ENCODE measurements around the gene PDLIM4. TPM values are rescaled to one million over a fixed set of nuclear protein-coding genes. Genes with fewer than 3 reads are reported as not detected.

PDLIM4 gene
- total RNA-seq, 1 donor from 2014 or later, result 20.6 TPM

DNA sequence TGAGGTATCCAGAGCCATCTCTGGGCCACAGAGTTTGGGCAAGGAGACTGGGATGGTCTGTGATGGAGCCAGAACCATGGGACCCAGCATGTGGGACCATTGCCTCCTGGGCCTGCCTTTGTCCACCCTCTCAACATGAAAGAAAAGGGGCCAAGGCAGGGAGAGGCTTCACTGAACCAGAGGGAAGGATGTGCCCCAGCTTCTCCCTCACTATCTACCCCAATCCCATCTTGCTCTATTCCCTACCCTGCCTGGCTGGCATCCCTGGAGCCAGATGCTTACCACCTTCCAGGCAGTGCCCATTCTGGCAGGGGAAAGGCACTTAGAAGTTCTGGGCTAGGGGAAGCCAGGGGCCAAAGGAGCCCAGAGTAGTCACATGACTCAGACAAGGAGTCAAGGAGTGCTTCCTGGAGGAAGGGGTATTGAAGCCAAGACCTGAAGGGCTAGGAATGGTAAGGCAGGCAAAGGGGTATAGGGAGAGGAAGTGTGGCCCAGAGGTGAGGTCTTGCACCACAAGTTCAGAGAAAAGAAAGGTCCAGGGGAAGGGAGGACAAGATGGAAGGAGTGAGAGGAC, 9.8 kb downstream of the PDLIM4 start:
- DNase-seq, result no peak

DNA sequence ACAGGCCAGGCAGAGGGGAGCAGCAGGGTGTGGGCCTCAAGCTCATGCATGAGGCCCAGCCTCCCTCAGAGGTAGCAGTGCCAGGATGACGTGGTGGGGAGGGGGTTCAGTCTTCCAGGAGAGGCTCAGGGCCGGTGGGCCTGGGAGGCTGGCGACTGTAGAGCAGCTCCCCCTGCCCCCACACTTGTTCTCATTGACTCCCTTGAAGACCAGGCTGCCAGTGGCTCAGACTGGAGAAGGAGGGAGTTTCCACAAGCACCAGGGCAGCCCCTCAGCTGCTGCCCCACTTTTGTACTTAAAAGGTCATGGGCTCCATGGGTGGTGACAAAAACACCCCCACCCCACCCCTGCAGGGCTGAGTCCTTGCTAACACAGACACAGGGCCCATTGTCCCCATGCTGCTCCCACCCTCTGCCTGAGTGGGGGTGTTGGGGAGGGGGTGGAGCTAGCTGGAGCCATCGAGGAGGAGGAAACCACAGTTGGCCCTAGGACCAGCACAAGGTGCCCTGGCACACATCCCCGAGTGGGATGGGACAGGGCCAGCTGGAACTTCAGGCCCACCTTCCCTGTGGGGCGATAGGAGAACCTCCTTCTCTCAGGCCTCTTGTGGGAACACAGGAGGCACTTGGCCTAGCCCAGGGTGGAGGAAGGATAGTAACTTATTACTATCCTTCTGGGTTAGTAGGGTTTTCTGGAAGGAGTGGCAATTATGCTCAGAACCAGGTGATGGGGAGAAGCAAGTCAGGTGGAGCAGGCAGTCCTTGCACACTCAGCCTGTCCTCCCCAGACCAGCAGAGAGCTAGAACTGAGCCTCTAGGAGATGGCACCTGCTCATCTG, 10.7 kb downstream of the PDLIM4 start:
- DNase-seq, result no peak

DNA sequence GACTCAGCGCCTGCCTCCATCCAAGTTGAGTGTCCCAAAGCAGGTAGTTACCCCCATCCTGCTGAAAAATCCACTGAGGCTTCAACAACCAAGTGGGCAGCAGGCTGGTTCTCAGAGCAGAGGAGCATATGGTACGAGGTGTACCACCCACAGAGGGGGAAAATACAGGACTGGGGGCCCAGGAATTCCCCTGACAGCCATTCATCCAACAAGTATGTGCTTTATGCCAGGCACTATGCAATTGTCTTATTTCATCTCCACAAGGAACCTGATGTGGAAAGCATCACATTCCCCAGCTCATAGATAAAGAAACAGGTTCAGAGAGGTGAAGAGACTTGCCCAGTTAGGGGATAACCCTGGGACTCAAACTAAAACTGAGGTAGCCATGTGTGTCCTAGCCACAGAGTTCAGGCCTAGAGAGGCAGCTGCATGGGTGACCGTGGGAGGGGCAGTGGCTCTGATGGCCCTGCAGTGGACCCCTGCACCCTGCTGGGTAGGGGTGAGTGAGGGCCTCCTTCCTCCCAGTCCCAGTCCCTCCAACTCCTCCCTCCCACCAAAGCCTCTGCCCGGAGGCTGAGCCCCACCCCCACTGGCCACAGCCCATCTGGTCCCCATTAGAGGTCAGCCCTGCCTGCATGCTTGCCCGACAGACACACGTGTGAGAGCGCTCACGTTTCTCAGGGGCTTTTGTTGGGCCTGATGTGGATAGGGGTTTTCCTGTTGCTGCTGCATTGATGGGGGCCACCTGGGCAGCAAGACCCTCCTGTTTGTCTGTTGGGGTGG, 11.5 kb downstream of the PDLIM4 start:
- DNase-seq, result no peak

DNA sequence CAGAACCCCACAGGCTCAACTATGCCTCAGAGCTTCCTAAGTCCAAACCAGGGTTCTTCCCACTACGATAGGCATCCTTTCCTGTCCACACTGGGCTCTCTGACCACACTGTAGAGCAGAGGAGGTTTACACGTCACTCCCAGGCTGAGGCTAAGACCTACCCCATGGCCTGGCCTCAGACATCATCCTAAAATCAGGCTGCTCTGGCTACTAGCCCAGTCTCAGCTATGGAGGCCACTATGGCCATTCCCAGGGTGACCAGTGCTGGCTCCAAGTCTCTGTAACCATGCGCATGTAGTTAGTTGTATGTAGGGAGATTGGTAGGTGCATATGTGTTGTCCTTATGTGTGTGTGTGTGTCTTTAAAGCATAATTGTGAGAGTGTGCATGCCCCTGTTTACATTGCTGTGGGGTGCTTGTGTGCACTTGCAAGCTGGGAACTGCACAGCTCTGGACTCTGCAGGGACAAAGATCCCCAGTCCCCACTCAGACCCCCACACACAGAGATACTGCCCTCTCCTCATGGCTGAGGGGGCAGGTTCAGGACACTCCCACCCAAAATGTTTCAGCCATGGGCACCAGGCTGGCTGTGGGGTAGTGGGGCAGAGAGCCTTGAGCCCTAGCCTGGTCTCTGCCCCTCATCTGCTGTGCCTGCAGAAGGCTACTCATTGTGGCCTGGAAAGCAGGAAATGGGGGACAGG, 12.3 kb downstream of the PDLIM4 start:
- DNase-seq, result no peak

DNA sequence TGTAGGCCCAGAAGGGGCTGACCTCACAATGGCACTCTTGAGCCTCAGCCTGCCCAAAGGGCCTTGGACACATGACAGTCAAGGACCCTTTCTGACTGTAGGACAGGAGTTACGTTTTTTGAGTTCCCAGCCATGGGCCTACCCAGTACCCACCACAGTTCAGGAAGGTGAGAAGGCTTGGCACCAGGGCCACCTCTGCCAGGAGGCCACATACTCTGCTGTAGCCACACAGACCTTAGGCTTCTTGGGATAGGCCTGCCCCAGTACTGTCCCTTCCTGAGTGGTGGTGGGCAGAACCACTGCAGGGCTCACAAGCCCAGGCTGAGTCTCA, 12.8 kb downstream of the PDLIM4 start:
- DNase-seq, result no peak

DNA sequence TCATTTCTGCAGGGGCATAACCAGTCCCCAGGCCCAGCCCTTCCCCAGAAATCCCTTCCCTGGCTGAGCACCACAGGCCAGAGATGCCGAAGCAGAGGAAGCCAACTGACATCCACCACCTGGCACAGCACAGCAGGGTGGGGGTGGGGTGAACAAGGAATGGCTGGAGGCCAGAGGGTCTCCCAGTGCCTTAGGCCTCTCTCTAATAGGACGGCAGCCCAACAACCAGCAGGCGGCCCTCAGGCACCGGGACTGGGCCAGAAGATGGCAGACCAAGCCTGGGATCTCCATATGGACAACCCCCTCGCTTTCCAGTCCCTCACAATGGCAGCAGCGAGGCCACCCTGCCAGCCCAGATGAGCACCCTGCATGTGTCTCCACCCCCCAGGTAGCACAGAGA, 13.2 kb downstream of the PDLIM4 start:
- no peak for DNase-seq

DNA sequence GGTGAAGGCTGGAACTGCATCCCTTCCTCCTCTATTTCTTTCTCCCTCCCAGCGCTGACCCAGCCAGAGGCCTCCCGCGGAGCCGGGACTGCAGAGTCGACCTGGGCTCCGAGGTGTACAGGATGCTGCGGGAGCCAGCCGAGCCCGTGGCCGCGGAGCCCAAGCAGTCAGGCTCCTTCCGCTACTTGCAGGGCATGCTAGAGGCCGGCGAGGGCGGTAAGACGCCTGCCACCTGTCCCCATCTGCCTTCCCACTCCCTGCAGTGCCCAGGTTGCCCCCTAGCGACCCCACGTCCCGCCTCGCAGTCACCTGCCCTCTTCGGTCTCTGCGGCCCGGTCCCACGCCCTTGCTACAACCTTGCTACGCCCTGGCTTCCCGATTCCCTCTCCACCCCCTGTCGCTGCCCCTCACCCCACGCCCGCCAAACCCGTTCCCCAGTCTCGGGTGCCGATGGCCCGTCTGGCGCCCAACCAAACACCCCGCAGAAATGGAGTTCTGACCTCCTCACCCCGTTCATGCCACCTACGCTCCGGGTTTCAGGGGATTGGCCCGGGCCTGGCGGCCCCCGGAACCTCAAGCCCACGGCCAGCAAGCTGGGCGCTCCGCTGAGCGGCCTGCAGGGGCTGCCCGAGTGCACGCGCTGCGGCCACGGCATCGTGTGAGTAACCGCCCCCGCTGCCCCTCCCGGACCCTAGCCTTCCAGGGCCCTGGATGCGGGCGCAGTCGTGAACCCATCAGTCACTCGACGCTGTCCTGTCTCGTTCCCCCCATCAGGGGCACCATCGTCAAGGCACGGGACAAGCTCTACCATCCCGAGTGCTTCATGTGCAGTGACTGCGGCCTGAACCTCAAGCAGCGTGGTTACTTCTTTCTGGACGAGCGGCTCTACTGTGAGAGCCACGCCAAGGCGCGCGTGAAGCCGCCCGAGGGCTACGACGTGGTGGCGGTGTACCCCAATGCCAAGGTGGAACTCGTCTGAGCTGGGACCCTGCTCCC, 14.1 kb downstream of the PDLIM4 start:
- no peak for DNase-seq

DNA sequence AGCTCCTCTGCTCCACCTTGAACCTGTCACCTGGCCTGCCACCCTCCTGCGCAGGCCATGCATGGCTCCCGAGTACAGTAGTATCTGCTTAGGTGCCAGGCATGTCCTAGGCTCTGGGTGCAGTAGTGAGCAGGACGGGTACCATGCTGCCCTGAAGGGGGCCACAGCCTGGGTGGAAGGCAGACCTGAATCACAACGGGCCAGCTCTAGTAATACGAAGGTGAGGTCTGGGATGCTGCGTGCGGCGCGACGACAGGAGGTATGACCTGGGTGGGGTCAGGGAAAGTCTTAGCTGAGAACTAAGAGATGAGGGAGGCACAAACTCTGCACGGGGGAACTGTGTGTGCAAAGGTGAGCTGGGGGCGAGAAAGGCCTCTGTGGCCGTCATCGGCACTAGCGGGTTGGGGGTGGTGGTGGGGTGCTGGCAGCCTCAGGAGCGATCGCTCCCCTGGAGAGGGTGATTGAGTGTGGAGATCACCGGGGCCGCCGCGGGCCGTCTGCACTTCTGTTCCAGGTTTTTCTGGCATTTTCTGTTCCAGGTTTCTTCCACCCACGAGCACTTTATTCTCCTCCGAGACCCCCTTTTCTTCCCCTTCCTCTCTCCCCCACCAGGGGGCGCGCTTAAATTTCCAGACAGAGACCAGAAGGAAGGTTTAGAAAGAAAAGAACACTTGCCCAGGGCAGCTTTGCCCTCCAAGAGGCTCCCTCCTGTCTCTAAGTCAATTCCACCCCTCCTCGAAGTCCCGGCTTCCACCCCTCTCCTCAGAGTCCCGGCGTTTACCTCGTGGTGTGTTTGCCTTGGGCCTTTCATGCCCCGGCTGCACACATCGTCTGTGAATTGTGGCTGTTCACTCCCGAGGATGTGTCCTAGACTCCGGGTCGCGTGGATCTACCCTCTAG, 15.1 kb downstream of the PDLIM4 start:
- no peak for DNase-seq

DNA sequence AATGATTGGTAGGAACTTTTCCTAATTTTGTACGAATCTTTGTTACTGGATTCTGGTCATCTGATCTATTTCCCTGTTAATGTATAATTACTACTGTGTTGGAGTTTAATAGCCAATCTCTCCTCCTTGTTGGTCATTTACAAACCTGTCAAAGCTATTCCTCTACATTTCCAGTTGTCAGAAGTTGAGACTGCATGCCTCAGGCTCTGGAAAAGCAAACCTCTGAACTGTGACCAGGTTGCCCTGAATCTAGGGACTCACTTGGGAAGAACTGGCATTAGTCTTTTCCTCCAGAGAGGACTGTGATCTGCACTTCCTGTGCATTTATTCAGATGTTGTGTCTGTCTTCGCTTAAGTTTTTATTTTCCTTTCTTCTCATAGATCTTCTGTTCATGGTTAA, 16.1 kb downstream of the PDLIM4 start:
- DNase-seq, result no peak

DNA sequence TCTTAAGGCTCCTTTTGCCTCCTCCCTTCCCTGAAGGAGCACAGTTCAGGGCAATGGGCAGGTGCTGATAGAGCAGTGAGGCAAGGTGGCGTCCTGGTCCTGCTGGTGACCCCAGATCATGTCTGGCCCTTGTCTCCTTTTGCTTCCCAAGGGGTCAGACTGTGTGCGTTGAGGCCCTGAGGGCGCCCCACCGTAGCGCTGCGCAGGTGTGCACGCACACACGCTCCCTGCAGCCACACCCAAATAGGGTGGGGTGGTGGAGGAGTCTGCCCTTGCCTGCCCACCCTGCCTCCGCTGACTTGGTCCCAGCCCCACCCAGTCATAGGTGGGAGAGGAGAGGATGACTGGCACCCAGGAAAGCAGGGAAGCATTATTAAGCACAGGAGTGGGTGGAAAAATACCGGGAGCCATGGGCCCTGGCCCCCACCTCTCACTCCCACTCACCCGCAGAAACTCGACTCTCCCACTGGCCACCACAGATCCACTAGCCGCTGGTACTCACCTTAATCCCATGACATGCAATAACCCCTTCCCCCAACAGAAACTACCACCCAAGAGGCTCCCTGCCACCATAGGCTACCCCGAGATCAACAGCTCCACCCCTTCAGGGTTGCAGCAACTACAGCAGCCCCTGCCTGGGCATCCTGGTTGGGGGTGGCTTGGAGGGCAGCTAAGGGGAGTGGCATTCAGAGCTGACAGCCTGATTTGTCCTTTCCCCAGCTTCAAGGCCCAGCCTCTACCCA, 16.7 kb downstream of the PDLIM4 start:
- DNase-seq, result no peak

DNA sequence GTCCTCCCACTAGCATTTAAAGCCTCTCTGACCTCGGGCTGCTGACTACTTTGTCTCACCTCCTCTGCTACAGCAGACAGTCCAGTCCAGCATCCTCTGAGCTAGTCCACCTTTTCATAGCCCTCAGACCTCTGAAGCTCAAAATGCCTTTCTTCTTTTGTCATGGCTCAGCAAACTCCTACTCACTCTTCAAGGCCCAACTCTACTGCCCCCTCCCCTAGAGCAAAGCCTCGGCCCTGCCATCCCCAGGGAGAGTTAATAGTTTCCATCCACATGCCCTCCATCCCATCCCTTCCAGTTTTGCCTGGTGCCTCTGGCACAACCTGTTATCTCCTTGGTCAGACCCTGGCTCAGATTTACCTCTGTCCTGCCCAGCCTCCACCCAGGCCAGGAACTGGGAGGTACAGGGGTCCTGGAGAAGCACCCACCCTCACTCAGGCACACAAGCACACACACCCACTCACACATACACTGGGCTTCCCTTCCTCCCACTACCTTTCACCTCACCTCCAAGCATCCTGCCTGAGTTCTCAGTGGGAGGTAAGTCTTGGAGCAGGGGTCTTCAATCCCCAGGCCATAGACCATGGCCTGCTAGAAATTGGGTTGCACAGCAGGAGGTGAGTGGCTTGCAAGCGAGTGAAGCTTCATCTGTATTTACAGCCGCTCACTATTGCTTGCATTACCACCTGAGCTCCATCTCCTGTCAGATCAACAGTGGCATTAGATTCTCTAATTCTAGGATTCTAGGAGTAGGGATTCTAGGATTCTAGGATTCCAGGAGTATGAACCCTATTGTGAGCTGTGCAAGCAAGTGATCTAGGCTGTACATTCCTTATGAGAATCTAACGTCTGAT, 18.1 kb downstream of the PDLIM4 start:
- no peak for DNase-seq

DNA sequence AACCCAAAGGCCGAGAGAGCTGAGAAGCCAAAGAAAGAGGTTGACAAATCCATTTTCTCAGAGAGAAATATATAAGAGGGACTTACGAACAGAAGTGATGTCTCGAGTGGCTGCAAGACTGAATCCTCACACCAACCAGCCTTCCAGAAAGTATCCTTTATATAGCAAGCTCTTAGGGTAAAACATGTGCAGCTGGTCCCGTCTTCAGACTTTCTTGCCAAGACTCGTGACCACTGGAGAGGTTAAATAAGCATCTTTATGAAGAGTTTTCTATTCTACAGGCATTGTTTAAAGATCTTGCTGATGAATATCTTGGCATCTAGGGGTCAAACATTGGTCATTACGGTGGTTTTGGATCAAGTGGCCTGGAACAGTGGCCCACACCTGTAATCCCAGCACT, 19.8 kb downstream of the PDLIM4 start:
- DNase-seq, result no peak

DNA sequence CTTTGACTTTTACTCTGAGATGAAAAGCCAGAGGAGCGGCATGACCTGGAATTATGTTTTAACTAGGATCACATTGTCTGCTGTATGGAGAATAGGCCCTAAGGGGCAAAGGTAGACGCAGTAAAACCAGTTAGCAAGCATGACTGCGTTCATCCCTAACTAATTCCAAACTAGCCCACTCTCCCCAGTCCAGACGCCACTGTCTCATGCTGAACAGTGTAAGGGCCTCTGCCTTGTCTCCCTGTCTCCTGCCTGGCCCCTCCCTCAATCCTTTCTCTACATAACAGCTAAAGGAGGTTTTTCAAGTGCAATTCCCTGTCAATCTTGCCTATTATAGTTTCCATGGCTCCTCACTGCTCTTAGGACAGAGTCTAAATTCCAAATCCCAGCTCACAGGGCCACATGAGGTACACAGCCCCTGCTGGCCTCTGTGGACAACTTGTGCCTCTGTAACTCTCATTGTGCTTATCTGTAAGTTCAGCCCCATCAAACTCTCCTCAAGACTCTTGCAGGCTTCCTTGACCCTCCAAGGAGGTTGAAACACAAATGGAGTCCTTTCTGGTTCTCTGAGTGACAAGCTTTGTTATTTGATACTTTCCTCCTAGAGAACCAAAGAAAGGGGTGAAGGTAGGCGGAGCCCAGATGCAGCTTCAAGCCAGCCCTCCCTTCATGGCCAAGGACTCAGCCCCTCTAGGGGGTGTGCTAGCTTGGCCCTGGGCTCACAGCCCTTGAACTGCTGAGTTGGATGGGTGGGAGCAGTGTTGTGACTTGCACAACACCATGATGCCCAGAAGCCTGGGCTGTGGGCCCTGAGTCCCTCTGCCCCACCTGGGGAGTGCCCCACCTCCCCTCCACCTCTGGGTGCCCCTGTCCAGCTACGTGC, 20.7 kb downstream of the PDLIM4 start:
- no peak for DNase-seq

DNA sequence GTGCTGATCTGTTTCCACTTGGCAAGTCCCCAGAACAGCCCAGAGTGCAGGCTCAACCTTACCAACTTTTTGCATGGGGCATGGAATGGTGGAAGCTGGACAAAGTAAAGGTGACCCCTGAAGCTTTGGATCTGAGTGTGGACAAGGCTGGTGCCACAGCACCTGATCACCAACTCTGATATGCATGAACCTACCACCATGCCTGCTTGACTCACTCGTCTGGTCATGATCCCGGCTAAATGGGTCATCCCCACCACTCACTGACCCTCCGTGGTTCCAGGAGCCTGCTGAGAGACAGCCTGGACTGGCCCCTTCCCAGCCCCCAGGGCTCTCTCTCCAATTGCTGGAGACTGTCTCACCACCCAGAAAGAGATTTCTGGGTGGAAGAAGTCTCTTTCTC, 22.3 kb downstream of the PDLIM4 start:
- no peak for DNase-seq

DNA sequence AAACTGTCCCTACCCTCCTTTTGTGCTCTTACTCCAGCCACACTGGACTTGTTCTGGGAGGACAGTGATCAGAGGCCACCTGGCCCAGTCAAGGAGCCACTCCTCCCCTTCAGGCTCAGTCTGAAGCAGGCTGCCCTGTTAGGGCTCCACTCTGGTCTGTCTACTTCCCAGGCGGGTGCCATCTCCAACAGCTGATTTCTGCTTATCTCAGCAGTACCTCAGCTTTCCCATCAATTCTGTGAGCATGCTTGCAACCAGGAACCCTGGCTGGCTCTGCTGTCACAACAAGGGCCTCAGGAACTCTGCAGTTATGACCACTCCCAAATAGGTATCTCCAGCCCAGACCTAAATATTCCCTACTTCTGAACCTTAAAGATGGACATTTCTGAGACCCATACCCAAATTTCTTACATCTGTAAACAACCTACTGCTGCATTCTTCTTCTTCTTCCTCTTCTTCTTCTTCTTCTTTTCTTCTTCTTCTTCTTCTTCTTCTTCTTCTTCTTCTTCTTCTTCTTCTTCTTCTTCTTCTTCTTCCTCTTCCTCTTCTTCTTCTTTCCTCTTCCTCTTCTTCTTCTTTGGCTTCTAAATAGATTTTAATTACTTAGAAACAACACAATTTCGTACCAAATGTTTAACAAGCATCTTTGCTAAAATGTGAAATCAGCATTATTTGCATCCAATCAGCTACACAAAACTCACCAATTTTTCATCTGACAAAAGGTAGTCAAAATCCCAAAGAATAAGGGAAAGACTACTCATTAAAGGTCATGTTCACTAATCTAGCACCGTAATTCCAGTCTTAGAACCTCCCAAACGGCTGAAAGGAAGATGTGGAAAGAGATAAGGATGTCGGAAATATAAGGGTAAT, 23.1 kb downstream of the PDLIM4 start:
- DNase-seq, result no peak

DNA sequence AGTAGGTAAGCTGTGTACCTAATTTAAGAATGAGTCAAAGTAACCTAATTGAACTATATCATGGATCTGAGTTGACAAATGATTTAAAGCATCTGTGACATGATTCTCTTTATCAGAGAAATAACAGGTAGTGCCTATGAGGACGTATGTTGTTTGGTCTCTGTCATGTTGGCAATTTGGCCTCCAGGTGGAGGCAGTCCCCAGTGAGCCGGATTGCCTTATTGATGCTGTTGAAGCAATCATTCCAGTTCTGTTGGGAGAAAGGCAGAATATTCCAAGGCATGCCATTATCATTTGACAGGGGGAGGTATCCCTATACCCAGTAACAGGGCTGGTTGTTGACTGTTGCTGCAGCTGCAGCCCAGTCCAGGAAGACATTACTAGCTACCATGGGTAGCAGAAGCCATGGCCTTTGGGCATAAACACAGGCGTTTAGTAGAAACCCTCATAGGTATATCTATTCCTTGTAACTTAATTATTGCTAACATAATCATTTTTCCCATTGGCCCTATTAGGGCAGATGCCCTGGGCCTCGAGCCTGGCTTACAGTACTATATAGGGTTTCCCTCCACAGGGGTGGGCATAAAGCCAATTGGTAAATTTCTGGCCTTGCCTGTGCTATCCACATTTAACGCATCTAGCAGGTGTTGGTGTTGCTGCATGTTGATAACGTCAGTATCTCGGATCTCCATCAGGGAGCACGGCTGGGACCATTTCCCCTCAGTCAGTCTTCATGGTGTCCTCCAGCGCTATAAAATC, 24.5 kb downstream of the PDLIM4 start:
- DNase-seq, result no peak

Data from skin of body (tissue), 2 donors.